HuH-7 (cell line): Measurements from ENCODE around the gene AVEN.

Source experiments
- DNase-seq: peaks from one replicate; pipeline ENCODE4 v3.0.0; 2011; ENCODE audit warnings: low spot score

The AVEN gene

GRCh38 chr15:33912326-33912725, 126.7 kb downstream of the AVEN start:
- no peak for DNase-seq

GRCh38 chr15:33910741-33911140, 128.3 kb downstream of the AVEN start:
- no peak for DNase-seq

GRCh38 chr15:33908406-33908805, 130.6 kb downstream of the AVEN start:
- DNase-seq: no peak

GRCh38 chr15:33907326-33907725, 131.7 kb downstream of the AVEN start:
- DNase-seq: no peak

- DNase-seq: no peak
These were observed 135.3 kb downstream of the AVEN start for GRCh38 chr15:33903661-33904060.

DNA sequence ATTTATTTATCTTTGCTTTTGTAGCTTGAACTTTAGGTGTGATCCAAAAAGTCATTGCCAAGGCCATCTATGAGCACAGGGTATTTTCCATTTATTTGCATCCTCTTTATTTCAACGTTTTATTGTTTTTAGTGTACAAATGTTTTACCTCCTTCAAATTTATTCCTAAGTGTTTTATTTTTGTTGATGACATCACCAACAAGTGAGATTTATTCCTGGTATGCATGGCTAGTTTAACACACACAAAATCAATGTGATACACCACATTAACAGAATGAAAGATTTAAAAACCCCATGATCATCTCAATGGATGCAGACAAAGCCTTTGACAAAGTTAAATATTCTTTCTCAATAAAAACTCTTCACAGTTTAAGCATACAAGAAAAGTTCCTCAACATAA, 137.0 kb downstream of the AVEN start:
- no peak for DNase-seq

DNA sequence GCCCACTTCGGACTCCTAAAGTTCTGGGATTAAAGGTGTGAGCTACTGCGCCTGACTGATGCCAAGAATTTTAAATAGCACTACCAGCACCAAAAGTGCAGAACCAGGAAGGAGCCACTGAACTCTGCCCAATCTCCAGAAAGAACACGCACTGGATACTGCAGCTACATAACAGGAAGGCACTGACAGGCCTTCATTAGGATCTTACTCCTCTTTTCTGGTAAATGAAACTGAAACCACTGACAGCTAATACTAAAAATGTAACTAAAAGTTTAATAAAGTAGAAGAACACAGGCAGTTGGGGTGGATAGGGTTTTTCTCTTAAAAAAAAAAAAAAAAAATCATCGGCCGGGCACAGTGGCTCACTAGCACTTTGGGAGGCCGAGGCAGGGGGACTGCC, 144.8 kb downstream of the AVEN start:
- no peak for DNase-seq

GRCh38 chr15:33888176-33888575, 150.8 kb downstream of the AVEN start:
- DNase-seq: no peak

GRCh38 chr15:33882921-33883320, 156.1 kb downstream of the AVEN start:
- no peak for DNase-seq

DNA sequence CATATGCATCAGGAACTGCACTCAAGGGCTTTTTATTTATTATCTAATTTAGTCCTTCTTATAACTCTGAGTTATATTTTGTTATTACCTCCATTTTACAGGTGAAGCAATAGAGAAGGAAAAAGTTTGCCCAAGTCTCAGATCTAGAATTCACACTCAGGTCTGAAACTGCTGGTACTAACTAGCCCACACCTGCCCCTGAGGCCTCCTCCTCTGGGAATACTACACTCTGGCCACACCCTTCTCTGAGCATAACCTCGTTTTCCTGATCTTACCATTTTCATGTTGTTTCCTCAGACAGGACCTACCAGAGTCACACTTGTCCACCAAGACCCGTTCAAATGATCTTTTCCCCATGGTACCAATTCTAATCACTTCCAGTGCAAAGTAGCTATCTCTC, 164.8 kb downstream of the AVEN start:
- no peak for DNase-seq

- no peak for DNase-seq
These were observed 166.4 kb downstream of the AVEN start for GRCh38 chr15:33872416-33873106.

GRCh38 chr15:33871980-33872379, 167.0 kb downstream of the AVEN start:
- DNase-seq: no peak

- DNase-seq: no peak
These were observed 172.8 kb downstream of the AVEN start for GRCh38 chr15:33866101-33866737.

DNA sequence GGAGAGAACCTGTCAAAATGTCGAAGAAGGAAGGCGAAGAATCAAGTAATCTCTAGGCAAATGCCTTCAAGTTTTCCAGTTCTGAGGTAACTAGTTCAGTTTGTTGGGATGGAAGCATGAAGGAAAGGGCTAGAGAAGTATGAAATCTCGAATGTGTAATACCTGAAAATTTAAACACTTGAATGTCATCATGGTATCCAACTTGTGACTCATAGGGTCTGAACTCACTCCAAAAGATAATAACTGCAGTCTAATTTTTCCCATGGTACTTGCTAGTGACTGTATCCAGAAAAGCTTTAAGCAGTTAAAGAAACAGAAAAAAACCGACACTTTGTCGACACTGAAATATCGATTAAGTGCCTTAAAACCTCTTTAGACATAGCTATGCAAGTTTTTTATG, 173.6 kb downstream of the AVEN start:
- DNase-seq: no peak

GRCh38 chr15:33864360-33865075, 174.5 kb downstream of the AVEN start:
- DNase-seq: no peak

- no peak for DNase-seq
These were observed 178.2 kb downstream of the AVEN start for GRCh38 chr15:33860754-33861153.

- DNase-seq: no peak
These were observed 178.9 kb downstream of the AVEN start for GRCh38 chr15:33859992-33860545.

DNA sequence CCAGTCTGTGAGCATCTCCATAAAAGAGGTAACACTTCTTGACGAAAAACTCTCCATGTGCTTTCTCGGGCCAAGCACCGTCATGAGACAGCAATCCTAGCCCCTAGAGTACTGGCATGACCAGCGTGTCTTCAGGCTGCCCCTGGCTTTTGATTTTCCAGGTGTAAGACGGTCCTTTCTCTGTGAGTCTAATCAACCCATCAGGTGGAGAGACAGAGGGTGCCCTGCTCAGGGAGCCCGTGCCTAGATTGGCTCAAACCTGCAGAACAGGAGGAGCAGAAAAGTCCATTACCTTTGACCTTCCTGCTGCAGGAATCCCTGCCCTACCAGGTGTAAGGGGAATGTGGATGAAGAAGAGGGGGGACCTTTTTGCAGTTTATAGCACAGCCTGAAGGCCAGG, 180.2 kb downstream of the AVEN start:
- no peak for DNase-seq

- no peak for DNase-seq
These were observed 181.3 kb downstream of the AVEN start for GRCh38 chr15:33857726-33858125.

GRCh38 chr15:33852570-33852969, 186.4 kb downstream of the AVEN start:
- DNase-seq: no peak

- no peak for DNase-seq
These were observed 186.9 kb downstream of the AVEN start for GRCh38 chr15:33852094-33852493.

DNA sequence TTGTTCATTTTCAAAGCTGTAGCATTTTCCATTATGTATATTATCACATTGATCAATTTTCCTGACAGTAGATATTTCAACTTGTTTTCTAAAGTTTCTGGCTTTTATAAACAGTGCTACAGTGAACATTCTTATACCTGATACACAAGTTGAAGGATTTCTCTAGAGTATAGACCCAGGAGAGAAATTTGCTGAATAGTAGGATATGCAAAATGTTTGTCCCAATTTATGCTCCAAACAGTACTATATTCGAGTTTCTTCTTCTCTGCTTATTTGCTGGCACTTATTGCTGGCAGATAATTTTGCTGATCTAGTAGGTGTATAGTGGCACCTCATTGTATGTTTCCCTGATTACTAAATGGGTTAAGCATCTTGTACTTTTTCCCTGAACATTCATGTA, 187.9 kb downstream of the AVEN start:
- no peak for DNase-seq

- no peak for DNase-seq
These were observed 191.0 kb downstream of the AVEN start for GRCh38 chr15:33848011-33848410.
